NCI-H2196 treated with DMSO at 0.1 percent for 48 hours (cell line): ENCODE data around the gene TBXAS1.
"Not testable (repeated sequence)": the region's sequence is repeated elsewhere in the genome, so short reads cannot be mapped to it uniquely, and the experiment has no call there.

Experiments
- DNase-seq: peaks from one replicate; lab custom pipeline; 2025; ENCODE audit not compliant: unreplicated experiment; lab: John Stamatoyannopoulos, UW

The TBXAS1 gene

GRCh38 chr7:139825666-139826290 is 3.3 kb upstream of the TBXAS1 start:
- no peak for DNase-seq

- no peak for DNase-seq
Measured at GRCh38 chr7:139827042-139827441, 2.0 kb upstream of the TBXAS1 start.

GRCh38 chr7:139828446-139828845 is 618 bp upstream of the TBXAS1 start:
- no peak for DNase-seq

GRCh38 chr7:139829775-139830117 is 682 bp downstream of the TBXAS1 start:
- no peak for DNase-seq

GRCh38 chr7:139830292-139830691 is 1.2 kb downstream of the TBXAS1 start:
- no peak for DNase-seq

- no peak for DNase-seq
Measured at GRCh38 chr7:139830782-139831501, 1.9 kb downstream of the TBXAS1 start.

- DNase-seq, result not testable (repeated sequence)
Measured at GRCh38 chr7:139835848-139836247, 6.8 kb downstream of the TBXAS1 start.

GRCh38 chr7:139837291-139837690 is 8.2 kb downstream of the TBXAS1 start:
- DNase-seq, result not testable (repeated sequence)

GRCh38 chr7:139838276-139838675 is 9.2 kb downstream of the TBXAS1 start:
- DNase-seq, result no peak

GRCh38 chr7:139838876-139839275 is 9.8 kb downstream of the TBXAS1 start:
- no peak for DNase-seq

- no peak for DNase-seq
Measured at GRCh38 chr7:139840776-139841175, 11.7 kb downstream of the TBXAS1 start.

- DNase-seq, result no peak
Measured at GRCh38 chr7:139842401-139843210, 13.5 kb downstream of the TBXAS1 start.

- not testable (repeated sequence) for DNase-seq
Measured at GRCh38 chr7:139843211-139843537, 14.1 kb downstream of the TBXAS1 start.

GRCh38 chr7:139844779-139845442 is 15.8 kb downstream of the TBXAS1 start:
- DNase-seq, result no peak

- no peak for DNase-seq
Measured at GRCh38 chr7:139845443-139845805, 16.4 kb downstream of the TBXAS1 start.

- no peak for DNase-seq
Measured at GRCh38 chr7:139846297-139846696, 17.2 kb downstream of the TBXAS1 start.

- DNase-seq, result no peak
Measured at GRCh38 chr7:139848274-139848673, 19.2 kb downstream of the TBXAS1 start.

- DNase-seq, result no peak
Measured at GRCh38 chr7:139850906-139851305, 21.8 kb downstream of the TBXAS1 start.

- no peak for DNase-seq
Measured at GRCh38 chr7:139851770-139852481, 22.9 kb downstream of the TBXAS1 start.

GRCh38 chr7:139852482-139852845 is 23.4 kb downstream of the TBXAS1 start:
- DNase-seq, result no peak

GRCh38 chr7:139853506-139854123 is 24.6 kb downstream of the TBXAS1 start:
- DNase-seq, result no peak
